ENCODE results near the gene UGT1A9. TPM values are rescaled to one million over a fixed set of nuclear protein-coding genes. Genes with fewer than 3 reads are reported as not detected.
"Not testable (repeated sequence)": the region's sequence is repeated elsewhere in the genome, so short reads cannot be mapped to it uniquely, and the experiment has no call there.

The UGT1A9 gene
- total and polyA plus RNA-seq, 4 donors: not detected

DNA sequence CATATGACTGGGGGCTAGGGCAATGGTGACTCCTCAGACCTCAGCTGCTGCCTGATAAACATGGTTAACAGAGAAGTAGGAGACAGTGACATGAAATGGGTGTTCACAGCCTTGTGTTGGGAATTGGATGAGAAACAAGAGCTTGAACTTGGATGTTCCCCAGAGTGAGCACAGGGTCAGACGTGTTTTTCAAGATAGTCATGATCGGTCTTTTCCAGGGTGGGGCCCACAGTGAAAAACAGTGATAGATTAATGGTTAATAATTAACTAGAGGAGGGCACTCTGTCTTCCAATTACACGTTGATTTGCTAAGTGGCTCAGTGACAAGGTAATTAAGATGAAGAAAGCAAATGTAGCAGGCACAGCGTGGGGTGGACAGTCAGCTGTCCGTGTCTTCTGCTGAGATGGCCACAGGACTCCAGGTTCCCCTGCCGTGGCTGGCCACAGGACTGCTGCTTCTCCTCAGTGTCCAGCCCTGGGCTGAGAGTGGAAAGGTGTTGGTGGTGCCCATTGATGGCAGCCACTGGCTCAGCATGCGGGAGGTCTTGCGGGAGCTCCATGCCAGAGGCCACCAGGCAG is 57.1 kb downstream of the UGT1A9 start, which contains the start of gene UGT1A3:
UGT1A3 (plus strand) TSS at position 320 of the 579 bp plus-strand sequence; CDS start at position 405, 85 bp downstream.
- H3K4me3 ChIP-seq: no peak within 1 kb of the TSS
- H3K36me3 ChIP-seq (ENCODE audit: control insufficient read depth in 4 of 4, insufficient read depth in 4 of 4, low read length in 4 of 4): no peaks in the 10 kb centered on the region
- H3K9me3 ChIP-seq (ENCODE audit: control insufficient read depth in 4 of 4, insufficient read depth in 3 of 4, low read length in 3 of 4): peaks cover 0 to 4% (median 0%) of the 10 kb centered on the region in 4 donors
- ATAC-seq (ENCODE audit: insufficient read depth, low FRiP score): no peak
- TF ChIP-seq, protein P1, sequence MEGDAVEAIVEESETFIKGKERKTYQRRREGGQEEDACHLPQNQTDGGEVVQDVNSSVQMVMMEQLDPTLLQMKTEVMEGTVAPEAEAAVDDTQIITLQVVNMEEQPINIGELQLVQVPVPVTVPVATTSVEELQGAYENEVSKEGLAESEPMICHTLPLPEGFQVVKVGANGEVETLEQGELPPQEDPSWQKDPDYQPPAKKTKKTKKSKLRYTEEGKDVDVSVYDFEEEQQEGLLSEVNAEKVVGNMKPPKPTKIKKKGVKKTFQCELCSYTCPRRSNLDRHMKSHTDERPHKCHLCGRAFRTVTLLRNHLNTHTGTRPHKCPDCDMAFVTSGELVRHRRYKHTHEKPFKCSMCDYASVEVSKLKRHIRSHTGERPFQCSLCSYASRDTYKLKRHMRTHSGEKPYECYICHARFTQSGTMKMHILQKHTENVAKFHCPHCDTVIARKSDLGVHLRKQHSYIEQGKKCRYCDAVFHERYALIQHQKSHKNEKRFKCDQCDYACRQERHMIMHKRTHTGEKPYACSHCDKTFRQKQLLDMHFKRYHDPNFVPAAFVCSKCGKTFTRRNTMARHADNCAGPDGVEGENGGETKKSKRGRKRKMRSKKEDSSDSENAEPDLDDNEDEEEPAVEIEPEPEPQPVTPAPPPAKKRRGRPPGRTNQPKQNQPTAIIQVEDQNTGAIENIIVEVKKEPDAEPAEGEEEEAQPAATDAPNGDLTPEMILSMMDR (IDR thresholded peaks at IDR 0.05; ENCODE audit: control extremely low read depth, extremely low read depth): no peak
- no peak within 1 kb of the TSS for H3K27ac ChIP-seq (ENCODE audit: low read depth in 1 of 2, low read length in 1 of 2)
- WGBS, 2 donors: 77 to 92% methylated on average over 8 of the region's 8 CpGs
- no peak within 1 kb of the TSS for H3K9ac ChIP-seq (ENCODE audit: insufficient read depth in 1 of 2, low read length in 2 of 2)
- DNase-seq: no peak
- no peaks in the 10 kb centered on the region for H3K4me1 ChIP-seq (ENCODE audit: control insufficient read depth in 5 of 5, insufficient read depth in 5 of 5, low read length in 5 of 5)
- no peaks in the 10 kb centered on the region for H3K27me3 ChIP-seq (ENCODE audit: control insufficient read depth in 3 of 3, insufficient read depth in 3 of 3, low read length in 2 of 3)

DNA sequence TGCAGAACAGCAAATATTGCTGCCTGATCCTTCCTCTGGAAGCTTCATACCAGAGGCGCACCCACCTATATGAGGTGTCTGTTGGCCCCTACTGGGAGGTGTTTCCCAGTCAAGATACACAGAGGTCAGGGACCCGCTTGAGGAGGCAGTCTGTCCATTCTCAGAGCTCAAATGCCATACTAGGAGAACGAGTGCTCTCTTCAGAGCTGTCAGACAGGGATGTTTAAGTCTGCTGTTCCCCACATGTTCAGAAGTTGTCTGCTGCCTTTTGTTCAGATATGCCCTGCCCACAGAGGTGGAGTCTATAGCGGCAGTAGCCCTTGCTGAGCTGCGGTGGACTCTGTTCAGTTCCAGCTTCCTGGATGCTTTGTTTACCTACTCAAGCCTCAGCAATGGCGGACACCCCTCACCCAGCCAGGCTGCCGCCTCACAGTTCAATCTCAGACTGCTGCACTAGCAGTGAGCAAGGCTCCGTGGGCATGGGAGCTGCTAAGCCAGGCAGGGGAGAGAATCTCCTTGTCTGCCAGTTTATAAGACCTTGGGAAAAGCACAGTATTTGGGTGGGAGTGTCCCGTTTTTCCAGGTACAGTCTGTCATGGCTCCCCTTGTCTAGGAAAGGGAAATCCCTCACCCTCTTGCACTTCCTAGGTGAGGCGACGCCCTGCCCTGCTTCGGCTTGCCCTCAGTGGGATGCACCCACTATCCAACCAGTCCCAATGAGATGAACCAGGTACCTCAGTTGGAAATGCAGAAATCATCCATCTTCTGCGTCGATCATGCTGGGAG is 65.4 kb downstream of the UGT1A9 start:
- H3K36me3 ChIP-seq (ENCODE audit: control insufficient read depth in 4 of 4, insufficient read depth in 4 of 4, low read length in 4 of 4); ATAC-seq (ENCODE audit: insufficient read depth, low FRiP score); DNase-seq; H3K9me3 ChIP-seq (ENCODE audit: control insufficient read depth in 4 of 4, insufficient read depth in 3 of 4, low read length in 3 of 4); H3K9ac ChIP-seq (ENCODE audit: insufficient read depth in 1 of 2, low read length in 2 of 2); H3K4me1 ChIP-seq (ENCODE audit: control insufficient read depth in 5 of 5, insufficient read depth in 5 of 5, low read length in 5 of 5); H3K27me3 ChIP-seq (ENCODE audit: control insufficient read depth in 3 of 3, insufficient read depth in 3 of 3, low read length in 2 of 3); H3K4me3 ChIP-seq; H3K27ac ChIP-seq (ENCODE audit: low read depth in 1 of 2, low read length in 1 of 2): not testable (repeated sequence)
- WGBS, 2 donors: 83 to 89% methylated on average over 14 of the region's 14 CpGs

DNA sequence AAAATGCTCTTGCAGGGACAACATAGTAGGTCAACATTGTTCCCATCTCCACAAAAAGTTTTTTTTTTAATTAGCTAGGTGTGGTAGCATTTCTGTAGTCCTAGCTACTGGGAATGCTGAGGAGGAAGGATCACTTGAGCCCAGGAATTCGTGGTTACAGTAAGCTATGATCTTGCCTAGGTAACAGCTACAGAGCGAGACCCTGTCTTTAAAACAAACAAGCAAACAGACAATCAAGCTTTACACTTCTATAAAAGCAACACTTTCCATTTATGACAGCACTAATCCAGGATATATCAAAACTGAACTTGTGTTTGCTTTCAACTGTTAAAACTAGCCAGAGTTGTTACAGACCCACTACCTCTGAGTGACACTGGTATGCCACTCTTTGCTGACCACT is 69.2 kb downstream of the UGT1A9 start:
- no peak overlapping the region for H3K27ac ChIP-seq (ENCODE audit: low read depth in 1 of 2, low read length in 1 of 2)
- no peak for ATAC-seq (ENCODE audit: insufficient read depth, low FRiP score)
- no peak for DNase-seq
- H3K27me3 ChIP-seq (ENCODE audit: control insufficient read depth in 3 of 3, insufficient read depth in 3 of 3, low read length in 2 of 3): no peaks in the 10 kb centered on the region
- TF ChIP-seq, protein P1 (IDR thresholded peaks at IDR 0.05; ENCODE audit: control extremely low read depth, extremely low read depth): no peak
- no peaks in the 10 kb centered on the region for H3K4me1 ChIP-seq (ENCODE audit: control insufficient read depth in 5 of 5, insufficient read depth in 5 of 5, low read length in 5 of 5)
- no peak overlapping the region for H3K9ac ChIP-seq (ENCODE audit: insufficient read depth in 1 of 2, low read length in 2 of 2)
- peaks cover 0 to 3% (median 0%) of the 10 kb centered on the region in 4 donors for H3K9me3 ChIP-seq (ENCODE audit: control insufficient read depth in 4 of 4, insufficient read depth in 3 of 4, low read length in 3 of 4)
- WGBS, 2 donors: 65 to 73% methylated on average over 2 of the region's 2 CpGs
- no peak overlapping the region for H3K4me3 ChIP-seq
- no peaks in the 10 kb centered on the region for H3K36me3 ChIP-seq (ENCODE audit: control insufficient read depth in 4 of 4, insufficient read depth in 4 of 4, low read length in 4 of 4)

DNA sequence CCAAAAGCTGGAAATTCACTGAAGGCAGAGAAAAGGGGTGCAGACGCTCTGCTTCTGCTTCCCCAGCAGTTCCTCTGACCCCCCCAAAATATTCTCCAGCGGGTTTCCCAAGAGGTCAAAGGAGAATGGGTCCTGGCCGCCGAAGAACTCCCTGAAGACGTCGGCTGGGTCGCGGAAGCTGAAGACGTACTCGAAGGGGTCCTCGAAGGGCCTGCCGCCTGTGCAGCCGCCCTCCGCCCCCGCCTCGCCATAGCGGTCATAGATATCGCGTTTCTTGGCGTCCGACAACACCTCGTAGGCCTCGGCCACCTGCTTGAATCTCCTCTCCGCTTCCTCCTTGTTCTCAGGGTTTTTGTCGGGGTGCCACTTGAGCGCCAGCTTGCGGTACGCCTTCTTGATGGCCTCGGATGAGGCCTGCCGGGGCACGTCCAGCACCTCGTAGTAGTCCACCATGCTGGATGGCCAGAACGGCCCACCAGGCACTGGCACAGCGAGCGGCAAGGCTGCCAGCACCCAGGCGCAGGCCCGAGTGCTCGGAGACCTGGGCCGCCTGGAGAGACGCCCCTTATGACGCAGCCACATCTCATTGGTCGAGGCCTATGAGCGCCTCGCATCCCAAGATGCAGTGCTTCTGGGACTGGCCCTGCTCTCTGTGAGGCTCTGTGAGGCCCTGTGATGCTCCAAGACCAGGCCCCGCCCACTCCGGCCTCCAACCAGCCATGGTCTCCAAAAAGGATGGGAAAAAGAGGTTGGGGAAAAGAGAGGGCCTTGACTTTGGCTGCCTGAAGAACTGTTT is 72.0 kb downstream of the UGT1A9 start:
- no peak overlapping the region for H3K27ac ChIP-seq (ENCODE audit: low read depth in 1 of 2, low read length in 1 of 2)
- TF ChIP-seq, protein P1 (IDR thresholded peaks at IDR 0.05; ENCODE audit: control extremely low read depth, extremely low read depth): no peak
- H3K4me1 ChIP-seq (ENCODE audit: control insufficient read depth in 5 of 5, insufficient read depth in 5 of 5, low read length in 5 of 5): no peaks in the 10 kb centered on the region
- no peaks in the 10 kb centered on the region for H3K27me3 ChIP-seq (ENCODE audit: control insufficient read depth in 3 of 3, insufficient read depth in 3 of 3, low read length in 2 of 3)
- H3K36me3 ChIP-seq (ENCODE audit: control insufficient read depth in 4 of 4, insufficient read depth in 4 of 4, low read length in 4 of 4): no peaks in the 10 kb centered on the region
- H3K4me3 ChIP-seq: no peak overlapping the region
- DNase-seq (no peak), ATAC-seq (ENCODE audit: insufficient read depth, low FRiP score) (no peak)
- H3K9me3 ChIP-seq (ENCODE audit: control insufficient read depth in 4 of 4, insufficient read depth in 3 of 4, low read length in 3 of 4): peaks cover 0 to 5% (median 0%) of the 10 kb centered on the region in 4 donors
- no peak overlapping the region for H3K9ac ChIP-seq (ENCODE audit: insufficient read depth in 1 of 2, low read length in 2 of 2)
- WGBS, 2 donors: 94% methylated on average over 44 to 46 of the region's 46 CpGs
